H1 (cell line): Measurements from ENCODE around the gene TSPAN4. TPM values are rescaled to one million over a fixed set of nuclear protein-coding genes. Genes with fewer than 3 reads are reported as not detected.

Experiments used
- CTCF ChIA-PET: fragments of 300-600 bp; sonication (Branson Sonifier 250); formaldehyde crosslinking; loops from one replicate; lab custom pipeline; 2021; ENCODE audit not compliant: partially characterized antibody; lab: Charles Lee
- POLR2A ChIA-PET: fragments of 300-600 bp; sonication (Branson Sonifier 250); formaldehyde crosslinking; loops from one replicate; lab custom pipeline; 2021; ENCODE audit warnings: inconsistent platforms; ENCODE audit not compliant: partially characterized antibody; lab: Charles Lee
- DNase-seq, 2 experiments: peaks; one replicate each; pipeline versions ENCODE4 v3.0.0 to v3.0.0-alpha.2; 2010 to 2022; ENCODE audit warnings: low spot score in 2 of 2, low read depth in 1 of 2, mixed read lengths in 1 of 2
- FAIRE-seq: peaks from 2 replicates; lab custom pipeline; 2011; peaks lifted over from hg19 to GRCh38; lab: Jason Lieb, UNC
- H2AFZ ChIP-seq: 2 replicates; pipeline ENCODE4 v1.8.1; 2012; ENCODE audit warnings: low read length, inconsistent platforms
- H2AK5ac ChIP-seq: 2 replicates; pipeline ENCODE4 v1.6.1; 2013; ENCODE audit warnings: low read depth, low read length
- H2BK120ac ChIP-seq: replicated peaks from 2 replicates; pipeline ENCODE3; 2013; ENCODE audit warnings: low read depth, low read length, inconsistent platforms
- H2BK12ac ChIP-seq: 2 replicates; pipeline ENCODE4 v1.6.1; 2013; ENCODE audit warnings: low read depth, low read length
- H2BK15ac ChIP-seq: 2 replicates; pipeline ENCODE4 v1.6.1; 2013; ENCODE audit warnings: low read length
- H2BK20ac ChIP-seq: 2 replicates; pipeline ENCODE4 v1.6.1; 2013; ENCODE audit warnings: low read length
- H2BK5ac ChIP-seq: 2 replicates; pipeline ENCODE4 v1.6.1; 2013; ENCODE audit warnings: low read depth, low read length
- H3K14ac ChIP-seq: 2 replicates; pipeline ENCODE4 v1.6.1; 2013; ENCODE audit warnings: inconsistent platforms; ENCODE audit not compliant: insufficient read length
- H3K18ac ChIP-seq: 2 replicates; pipeline ENCODE4 v1.6.1; 2013; ENCODE audit warnings: low read length; ENCODE audit errors: extremely low read depth
- H3K23ac ChIP-seq: 2 replicates; pipeline ENCODE4 v1.6.1; 2013; ENCODE audit warnings: inconsistent platforms; ENCODE audit not compliant: insufficient read length
- H3K23me2 ChIP-seq: 2 replicates; pipeline ENCODE4 v1.6.1; 2013; ENCODE audit warnings: low read depth, low read length
- H3K27ac ChIP-seq: 2 replicates; pipeline ENCODE4 v1.6.1; 2011; ENCODE audit warnings: low read depth, low read length, inconsistent platforms
- H3K27me3 ChIP-seq, 4 experiments: replicated peaks in 1 of 4; 1 replicate in 1 of 4; 2 replicates in 3 of 4; pipeline versions ENCODE4 v1.6.1 to v1.8.1; 2011 to 2013; ENCODE audit warnings: low read length in 3 of 4, mild to moderate bottlenecking in 3 of 4, inconsistent platforms in 2 of 4, mixed read lengths in 2 of 4, moderate library complexity in 1 of 4; ENCODE audit not compliant: control insufficient read depth in 3 of 4, insufficient read depth in 3 of 4; ENCODE audit errors: extremely low read depth in 1 of 4
- H3K36me3 ChIP-seq, 4 experiments: 2 replicates each; pipeline versions ENCODE4 v1.6.1 to v1.8.1; 2011 to 2013; ENCODE audit warnings: mild to moderate bottlenecking in 4 of 4, low read length in 3 of 4, moderate library complexity in 2 of 4, control low read depth in 1 of 4, inconsistent platforms in 1 of 4; ENCODE audit not compliant: insufficient read depth in 4 of 4, control insufficient read depth in 2 of 4
- H3K4ac ChIP-seq: replicated peaks from 2 replicates; pipeline ENCODE3; 2013; ENCODE audit warnings: low read length, low read depth, mixed read lengths, inconsistent platforms; ENCODE audit not compliant: insufficient read length
- H3K4me1 ChIP-seq, 4 experiments: replicated peaks in 1 of 4; 1 replicate in 1 of 4; 2 replicates in 3 of 4; pipeline versions ENCODE4 v1.6.1 to v1.8.1; 2011 to 2013; ENCODE audit warnings: low read length in 3 of 4, inconsistent platforms in 2 of 4, mixed read lengths in 1 of 4; ENCODE audit not compliant: insufficient read depth in 4 of 4, control insufficient read depth in 3 of 4
- H3K4me2 ChIP-seq, 2 experiments: 2 replicates each; pipeline versions ENCODE4 v1.6.1 to v1.8.1; 2011 to 2013; ENCODE audit warnings: low read depth in 2 of 2, low read length in 2 of 2, control low read depth in 1 of 2, inconsistent platforms in 1 of 2, mild to moderate bottlenecking in 1 of 2; ENCODE audit not compliant: insufficient read depth in 1 of 2
- H3K4me3 ChIP-seq, 4 experiments: fragments of 200-600, 300-600 bp in 1 of 4; sonication (generic), shearing (Covaris generic), sonication (Bioruptor Twin) in 1 of 4; 2 replicates each; pipeline versions ENCODE4 v1.5.1 to v1.8.1; 2011 to 2016; ENCODE audit warnings: low read length in 4 of 4, low read depth in 3 of 4, control low read depth in 2 of 4, inconsistent platforms in 2 of 4, mild to moderate bottlenecking in 2 of 4, mixed read lengths in 1 of 4, moderate library complexity in 1 of 4; ENCODE audit not compliant: insufficient read depth in 2 of 4; ENCODE audit errors: extremely low read depth in 1 of 4
- H3K56ac ChIP-seq: replicated peaks from 2 replicates; pipeline ENCODE3; 2013; ENCODE audit warnings: low read depth, mild to moderate bottlenecking, mixed read lengths, low read length, inconsistent platforms; ENCODE audit not compliant: insufficient read length
- H3K79me1 ChIP-seq: 2 replicates; pipeline ENCODE4 v1.6.1; 2013; ENCODE audit warnings: low read depth, low read length, control low read depth
- H3K79me2 ChIP-seq, 2 experiments: 2 replicates each; pipeline versions ENCODE4 v1.6.1 to v1.8.1; 2012 to 2013; ENCODE audit warnings: low read length in 2 of 2, mild to moderate bottlenecking in 2 of 2, inconsistent platforms in 1 of 2; ENCODE audit not compliant: insufficient read depth in 2 of 2, control insufficient read depth in 1 of 2
- H3K9ac ChIP-seq, 4 experiments: replicated peaks in 1 of 4; 1 replicate in 1 of 4; 2 replicates in 3 of 4; pipeline versions ENCODE4 v1.6.1 to v1.8.1; 2011 to 2013; ENCODE audit warnings: low read depth in 3 of 4, low read length in 3 of 4, control low read depth in 2 of 4, mild to moderate bottlenecking in 2 of 4, moderate library complexity in 2 of 4, inconsistent platforms in 1 of 4; ENCODE audit errors: extremely low read depth in 1 of 4
- H3K9me3 ChIP-seq, 2 experiments: 2 replicates each; pipeline versions ENCODE4 v1.6.1 to v1.8.1; 2012 to 2013; ENCODE audit warnings: mild to moderate bottlenecking in 2 of 2, moderate library complexity in 2 of 2, control low read depth in 1 of 2, inconsistent platforms in 1 of 2, low read depth in 1 of 2, low read length in 1 of 2, mixed read lengths in 1 of 2; ENCODE audit not compliant: insufficient read depth in 2 of 2
- H4K20me1 ChIP-seq, 2 experiments: replicated peaks in 1 of 2; 2 replicates each; pipeline versions ENCODE3 to v1.8.1; 2011 to 2013; ENCODE audit warnings: inconsistent platforms in 2 of 2, low read length in 2 of 2, mild to moderate bottlenecking in 1 of 2; ENCODE audit not compliant: insufficient read depth in 2 of 2, control insufficient read depth in 1 of 2
- H4K5ac ChIP-seq: 2 replicates; pipeline ENCODE4 v1.6.1; 2013; ENCODE audit warnings: low read length, low read depth, mixed read lengths, inconsistent platforms; ENCODE audit not compliant: insufficient read length
- H4K8ac ChIP-seq: 2 replicates; pipeline ENCODE4 v1.8.0; 2013; ENCODE audit warnings: mild to moderate bottlenecking, moderate library complexity, low read length, inconsistent platforms; ENCODE audit not compliant: insufficient read depth; ENCODE audit errors: extremely low read depth
- H4K91ac ChIP-seq: replicated peaks from 2 replicates; pipeline ENCODE3; 2013; ENCODE audit warnings: low read length, mixed read lengths, inconsistent platforms; ENCODE audit not compliant: insufficient read length
- POLR2A ChIP-seq, 2 experiments: IDR thresholded peaks; 1 replicate in 1 of 2; 2 replicates in 1 of 2; pipeline ENCODE4 v1.6.1; 2011; ENCODE audit warnings: low read depth in 2 of 2, low read length in 2 of 2, mild to moderate bottlenecking in 2 of 2; ENCODE audit errors: control extremely low read depth in 1 of 2
- POLR2AphosphoS5 ChIP-seq: IDR thresholded peaks from 2 replicates; pipeline ENCODE4 v1.6.1; 2011; ENCODE audit warnings: low read depth, low read length
- RXRA ChIP-seq: IDR thresholded peaks from 2 replicates; pipeline ENCODE4 v1.6.1; 2011; ENCODE audit warnings: low read depth, mild to moderate bottlenecking, low read length, moderate library complexity; ENCODE audit not compliant: insufficient read depth
- WGBS, 2 experiments: shearing (Covaris generic) in 1 of 2; methylation state at CpG; one replicate each; pipeline versions ENCODE4 v1.1.6 to v1.1.7; 2013 to 2015; ENCODE audit warnings: low lambda C conversion rate in 2 of 2, mixed read lengths in 2 of 2, inconsistent platforms in 1 of 2, low coverage in 1 of 2, missing lambda C conversion rate in 1 of 2; ENCODE audit not compliant: insufficient replicate concordance in 2 of 2, insufficient coverage in 1 of 2, insufficient read length in 1 of 2; ENCODE audit errors: extremely low coverage in 1 of 2, missing lambda C conversion rate in 1 of 2; 5-methylcytosine and 5-hydroxymethylcytosine counted together
- polyA plus RNA-seq, 7 experiments: library from polyadenylated mRNA; depleted of rRNA in 3 of 7; stranded (reverse) in 5 of 7; unstranded in 2 of 7; fragments of >200 nt in 5 of 7; fragments of 200-250 nt in 2 of 7; gene quantifications; 1 replicate in 5 of 7; 2 replicates in 1 of 7; 4 replicates in 1 of 7; pipeline versions ENCODE4 v1.2.1 to v1.2.3, GENCODE V29; 2011 to 2013; ENCODE audit warnings: missing spikeins in 2 of 7, mixed read lengths in 2 of 7
- total RNA-seq: library from RNA; stranded (reverse); fragmentation: NEBNext Ultra II Directional; extraction: Animal tissue kit (Norgen Biotek cat#: 25700); gene quantifications from 2 replicates; pipeline ENCODE4 v1.2.1, GENCODE V29; 2021

The TSPAN4 gene
- total and polyA plus RNA-seq, 2 of the 8 experiments (the other 6 are each of a cell fraction or from before 2014, with no cell fraction given), result 74.1 to 145 TPM

- POLR2A ChIA-PET, result interaction anchor here (1.7 to 53.0 kb wide), 3 partner anchors 5 to 72 kb away, joined by 4 to 1917 read pairs (median 1917); partner anchors contain the start of genes CD151, CEND1, CRACR2B and PIDD1
- no peak overlapping the region for H2BK20ac ChIP-seq
- H3K14ac ChIP-seq, result no peak overlapping the region
- H3K9me3 ChIP-seq, result no peaks in the 10 kb centered on the region
- peaks cover 10 to 23% of the 10 kb centered on the region in 2 experiments for H4K20me1 ChIP-seq
- peaks cover 3 to 19% (median 10%) of the 10 kb centered on the region in 4 experiments; a peak in 6 of 7 replicates for H3K4me1 ChIP-seq
- DNase-seq, result no peak
- H4K91ac ChIP-seq, result no peak overlapping the region
- no peak overlapping the region for H2BK15ac ChIP-seq
- 0 out of 2 replicates have a peak overlapping the region, but pooled peaks have one; percentile 2 for H2BK5ac ChIP-seq
- H3K79me2 ChIP-seq, result peaks cover 0 to 20% of the 10 kb centered on the region in 2 experiments; a peak in 2 of 4 replicates
- no peak overlapping the region for H4K5ac ChIP-seq
- no peak overlapping the region for H3K18ac ChIP-seq
- H3K4me2 ChIP-seq, result no peak overlapping the region
- H3K27me3 ChIP-seq, result no peaks in the 10 kb centered on the region; a peak in 2 of 7 replicates
- H4K8ac ChIP-seq, result no peak overlapping the region
- H3K9ac ChIP-seq, result no peak overlapping the region
- no peak overlapping the region for H3K23ac ChIP-seq
- H3K27ac ChIP-seq, result no peak overlapping the region
- no peak overlapping the region for H3K56ac ChIP-seq
- CTCF ChIA-PET, result interaction anchor here (0.9 to 1.4 kb wide), 4 partner anchors 11 to 22 kb away, joined by 3 to 5 read pairs (median 4); partner anchors contain the start of gene PIDD1
- H3K23me2 ChIP-seq, result peaks cover 8% of the 10 kb centered on the region; the same call in 1 of the 2 replicates
- no peak overlapping the region for H2AK5ac ChIP-seq
- 88% methylated on average over 11 of the region's 11 CpGs; no CpG with 5 or more reads in 1 of the 2 experiments for WGBS, 2 experiments
- no peak overlapping the region for H3K4me3 ChIP-seq
- H3K79me1 ChIP-seq, result peaks cover under 1% of the 10 kb centered on the region
- no peak overlapping the region for H3K4ac ChIP-seq
- no peak overlapping the region for H2BK120ac ChIP-seq
- TF ChIP-seq RXRA (no peak), POLR2AphosphoS5 (peak; percentile 54; the same call in 1 of the 2 replicates), POLR2A (IDR thresholded peaks at IDR 0.05; ENCODE audit: control extremely low read depth in 1 of 2, low read depth in 2 of 2, low read length in 2 of 2) (peak in 1 of 2 experiments; percentile 33; a peak in 1 of 3 replicates)
- H2AFZ ChIP-seq, result no peak overlapping the region
- H2BK12ac ChIP-seq, result no peak overlapping the region; the same call in 1 of the 2 replicates
- FAIRE-seq, result no peak
- H3K36me3 ChIP-seq, result peaks cover 16 to 28% (median 25%) of the 10 kb centered on the region in 4 experiments
These were observed 26.8 kb upstream of the TSPAN4 start for GRCh38 chr11:815675-816432.
